C4-2B (cell line): ENCODE results near the gene EPHA6.

Source experiments
- ZFX ChIP-seq: fragments of 450-650 bp; IDR thresholded peaks from 2 replicates; pipeline ENCODE4 v1.6.1; 2017
- TF ChIP-seq, protein P1 (sequence below): fragments of 450-650 bp; conservative IDR thresholded peaks from 2 replicates; pipeline ENCODE4 v1.5.1; 2017; ENCODE audit warnings: mild to moderate bottlenecking

DNA sequence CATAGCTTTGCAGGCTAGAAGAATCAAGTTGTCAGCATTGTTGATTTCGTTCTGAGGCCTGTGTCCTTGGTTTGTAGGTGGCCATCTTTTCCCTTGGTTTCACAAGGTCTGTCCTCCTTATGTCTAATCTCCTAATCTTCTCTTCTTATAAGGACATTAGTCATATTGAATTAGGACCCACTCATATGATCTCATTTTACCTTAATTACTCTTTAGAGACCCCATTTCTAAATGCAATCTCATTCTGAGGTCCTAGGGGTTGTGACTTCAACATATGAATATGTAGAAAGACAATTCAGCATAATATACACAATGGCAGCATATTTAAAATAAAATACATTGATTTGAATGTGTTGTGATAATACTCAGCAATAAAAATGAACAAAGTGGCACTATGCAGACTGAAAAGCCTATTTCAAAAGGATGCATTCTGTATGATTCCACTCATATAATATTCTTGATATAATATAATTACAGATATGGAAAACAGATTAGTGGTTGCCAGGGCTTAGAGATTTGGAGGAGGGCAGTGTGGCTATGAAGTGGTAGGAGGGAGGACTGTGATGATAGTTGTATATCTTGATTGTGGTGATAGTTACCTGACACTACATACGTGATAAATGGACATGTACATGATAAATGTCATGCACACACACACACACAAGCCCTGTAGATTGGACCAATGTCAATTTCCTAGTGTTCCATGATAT lies 431.0 kb downstream of the EPHA6 start:
- TF ChIP-seq, protein P1, sequence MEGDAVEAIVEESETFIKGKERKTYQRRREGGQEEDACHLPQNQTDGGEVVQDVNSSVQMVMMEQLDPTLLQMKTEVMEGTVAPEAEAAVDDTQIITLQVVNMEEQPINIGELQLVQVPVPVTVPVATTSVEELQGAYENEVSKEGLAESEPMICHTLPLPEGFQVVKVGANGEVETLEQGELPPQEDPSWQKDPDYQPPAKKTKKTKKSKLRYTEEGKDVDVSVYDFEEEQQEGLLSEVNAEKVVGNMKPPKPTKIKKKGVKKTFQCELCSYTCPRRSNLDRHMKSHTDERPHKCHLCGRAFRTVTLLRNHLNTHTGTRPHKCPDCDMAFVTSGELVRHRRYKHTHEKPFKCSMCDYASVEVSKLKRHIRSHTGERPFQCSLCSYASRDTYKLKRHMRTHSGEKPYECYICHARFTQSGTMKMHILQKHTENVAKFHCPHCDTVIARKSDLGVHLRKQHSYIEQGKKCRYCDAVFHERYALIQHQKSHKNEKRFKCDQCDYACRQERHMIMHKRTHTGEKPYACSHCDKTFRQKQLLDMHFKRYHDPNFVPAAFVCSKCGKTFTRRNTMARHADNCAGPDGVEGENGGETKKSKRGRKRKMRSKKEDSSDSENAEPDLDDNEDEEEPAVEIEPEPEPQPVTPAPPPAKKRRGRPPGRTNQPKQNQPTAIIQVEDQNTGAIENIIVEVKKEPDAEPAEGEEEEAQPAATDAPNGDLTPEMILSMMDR: no peak
- no peak for TF ChIP-seq ZFX
